HG03575 (cell line): ENCODE measurements around the gene USP40.

Experiments
- ATAC-seq: cut with Tn5 transposase; IDR thresholded peaks from one replicate; pipeline ENCODE4 v1.9.1; 2021; ENCODE audit not compliant: unreplicated experiment, insufficient number of reproducible peaks, low FRiP score; ENCODE audit errors: extremely low read depth

The USP40 gene

GRCh38 chr2:233481368-233482142, 85.0 kb downstream of the USP40 start:
- ATAC-seq: no peak

- ATAC-seq: no peak
Observed at GRCh38 chr2:233480490-233481202, 85.9 kb downstream of the USP40 start.

- ATAC-seq: no peak
Observed at GRCh38 chr2:233479616-233480489, 86.7 kb downstream of the USP40 start.

- ATAC-seq: no peak
Observed at GRCh38 chr2:233477548-233478433, 88.8 kb downstream of the USP40 start.

GRCh38 chr2:233476651-233477547, 89.7 kb downstream of the USP40 start:
- ATAC-seq: no peak

GRCh38 chr2:233476063-233476410, 90.5 kb downstream of the USP40 start:
- no peak for ATAC-seq

GRCh38 chr2:233474308-233475160, 92.0 kb downstream of the USP40 start:
- ATAC-seq: no peak

GRCh38 chr2:233473878-233474277, 92.7 kb downstream of the USP40 start:
- ATAC-seq: no peak

- ATAC-seq: no peak
Observed at GRCh38 chr2:233473386-233473791, 93.2 kb downstream of the USP40 start.

GRCh38 chr2:233471291-233472035, 95.1 kb downstream of the USP40 start:
- no peak for ATAC-seq

- no peak for ATAC-seq
Observed at GRCh38 chr2:233470839-233471238, 95.7 kb downstream of the USP40 start.

GRCh38 chr2:233470011-233470687, 96.4 kb downstream of the USP40 start:
- no peak for ATAC-seq

- ATAC-seq: no peak
Observed at GRCh38 chr2:233469261-233470010, 97.1 kb downstream of the USP40 start.

GRCh38 chr2:233468741-233469110, 97.9 kb downstream of the USP40 start:
- ATAC-seq: no peak

GRCh38 chr2:233468047-233468740, 98.4 kb downstream of the USP40 start:
- no peak for ATAC-seq
